Naive thymus-derived CD4-positive, alpha-beta T cell (primary cell): ENCODE data around the gene SELENOW. TPM values are rescaled to one million over a fixed set of nuclear protein-coding genes. Genes with fewer than 3 reads are reported as not detected.
"Not testable (repeated sequence)": the region's sequence is repeated elsewhere in the genome, so short reads cannot be mapped to it uniquely, and the experiment has no call there.

Source experiments
- ATAC-seq: fragments of 150-1000 bp; cut with Tn5 transposase; 2 replicates; pipeline ENCODE4 v1.10.0; 2021; ENCODE audit warnings: mild to moderate bottlenecking, moderate library complexity
- CTCF ChIA-PET: fragments of 350-600 bp; sonication (Branson Sonifier 250); formaldehyde crosslinking; loops from one replicate; lab custom pipeline; 2021; ENCODE audit warnings: antibody characterized with exemption; lab: Charles Lee
- POLR2A ChIA-PET: fragments of 350-600 bp; sonication (Branson Sonifier 250); formaldehyde crosslinking; loops from one replicate; lab custom pipeline; 2021; ENCODE audit warnings: antibody characterized with exemption, inconsistent platforms; lab: Charles Lee
- DNase-seq, 9 donors: peaks; one replicate each; pipeline versions ENCODE4 v3.0.0 to v3.0.0-alpha.2; 2020 to 2022; ENCODE audit warnings: mixed read lengths in 1 of 9
- H3K27ac ChIP-seq: one replicate; pipeline ENCODE4 v1.7.0; 2013; ENCODE audit warnings: mild to moderate bottlenecking, low read depth, low read length, moderate library complexity
- H3K27me3 ChIP-seq, 2 donors: one replicate each; pipeline ENCODE4 v1.7.0; 2013; ENCODE audit warnings: low read length in 2 of 2, mild to moderate bottlenecking in 2 of 2, moderate library complexity in 2 of 2; ENCODE audit not compliant: control insufficient read depth in 2 of 2, insufficient read depth in 2 of 2
- H3K36me3 ChIP-seq, 3 experiments: 1 replicate in 2 of 3; 2 replicates in 1 of 3; pipeline ENCODE4 v1.7.0; 2013; ENCODE audit warnings: low read length in 3 of 3, mild to moderate bottlenecking in 3 of 3, moderate library complexity in 1 of 3; ENCODE audit not compliant: insufficient read depth in 3 of 3, control insufficient read depth in 2 of 3
- H3K4me1 ChIP-seq, 2 donors: one replicate each; pipeline ENCODE4 v1.7.0; 2013; ENCODE audit warnings: low read length in 2 of 2, mild to moderate bottlenecking in 2 of 2, moderate library complexity in 1 of 2; ENCODE audit not compliant: control insufficient read depth in 2 of 2, insufficient read depth in 2 of 2
- H3K4me3 ChIP-seq: 2 replicates; pipeline ENCODE4 v1.7.0; 2013; ENCODE audit warnings: mild to moderate bottlenecking, low read length
- H3K9me3 ChIP-seq, 3 experiments: 1 replicate in 2 of 3; 2 replicates in 1 of 3; pipeline ENCODE4 v1.7.0; 2013; ENCODE audit warnings: low read length in 3 of 3; ENCODE audit not compliant: control insufficient read depth in 2 of 3
- H3K27ac Mint-ChIP-seq, 9 donors: one replicate each; pipeline ENCODE4 v1.8.0; 2020 to 2022; ENCODE audit warnings: mixed read lengths in 9 of 9, mild to moderate bottlenecking in 8 of 9, moderate library complexity in 5 of 9, inconsistent platforms in 2 of 9
- H3K27me3 Mint-ChIP-seq, 5 donors: one replicate each; pipeline ENCODE4 v1.8.0; 2021 to 2022; ENCODE audit warnings: mixed read lengths in 5 of 5, mild to moderate bottlenecking in 1 of 5
- H3K36me3 Mint-ChIP-seq, 5 donors: one replicate each; pipeline ENCODE4 v1.8.0; 2020 to 2022; ENCODE audit warnings: mixed read lengths in 5 of 5, mild to moderate bottlenecking in 3 of 5, inconsistent platforms in 1 of 5
- H3K4me1 Mint-ChIP-seq, 7 donors: one replicate each; pipeline ENCODE4 v1.8.0; 2020 to 2022; ENCODE audit warnings: mixed read lengths in 7 of 7, mild to moderate bottlenecking in 3 of 7, inconsistent platforms in 1 of 7
- H3K4me3 Mint-ChIP-seq, 10 donors: one replicate each; pipeline ENCODE4 v1.8.0; 2020 to 2022; ENCODE audit warnings: mild to moderate bottlenecking in 10 of 10, mixed read lengths in 10 of 10, moderate library complexity in 6 of 10, inconsistent platforms in 2 of 10
- H3K9me3 Mint-ChIP-seq, 11 donors: one replicate each; pipeline ENCODE4 v1.8.0; 2020 to 2022; ENCODE audit warnings: mixed read lengths in 11 of 11, mild to moderate bottlenecking in 4 of 11, inconsistent platforms in 1 of 11, moderate library complexity in 1 of 11
- intact Hi-C, 2 donors: fragments of 100-400 bp; cut with micrococcal nuclease; formaldehyde crosslinking; loops; one replicate each; pipeline ENCODE4 v1.15.1; 2023
- polyA plus RNA-seq, 2 donors: library from polyadenylated mRNA; unstranded; fragments of 300-500 nt; fragmentation: Illumina TruSeq; gene quantifications; one replicate each; pipeline ENCODE4 v1.2.3, GENCODE V29; 2021
- total RNA-seq, 6 experiments: library from RNA in 5 of 6; stranded (reverse) in 5 of 6; gene quantifications; 1 replicate in 5 of 6; 2 replicates in 1 of 6; pipeline ENCODE4 v1.2.3 and lab custom pipeline; 2021 to 2026

SELENOW gene
- total and polyA plus RNA-seq, 7 experiments from 2014 or later = 67.5 to 400 (median 111) TPM

DNA sequence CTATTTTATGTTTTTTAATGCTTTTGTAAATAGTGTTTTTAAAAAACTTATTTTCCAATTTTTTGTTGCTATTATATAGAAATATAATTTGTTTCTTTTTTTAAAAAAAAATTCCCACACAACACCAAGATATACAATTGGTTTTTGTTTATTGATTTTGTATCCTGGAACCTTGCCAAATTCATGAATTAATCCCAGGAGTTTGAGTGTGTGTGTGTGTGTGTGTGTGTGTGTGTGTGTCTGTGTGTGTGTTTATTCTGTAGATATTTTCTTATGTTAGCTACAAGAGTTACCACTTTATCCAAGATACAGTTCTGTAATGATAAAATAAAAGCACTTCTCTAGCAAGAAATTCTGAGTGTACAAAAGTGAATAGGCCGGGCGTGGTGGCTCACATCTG, 18.3 kb downstream of the SELENOW start:
- H3K9me3 ChIP-seq = no peaks in the 10 kb centered on the region

DNA sequence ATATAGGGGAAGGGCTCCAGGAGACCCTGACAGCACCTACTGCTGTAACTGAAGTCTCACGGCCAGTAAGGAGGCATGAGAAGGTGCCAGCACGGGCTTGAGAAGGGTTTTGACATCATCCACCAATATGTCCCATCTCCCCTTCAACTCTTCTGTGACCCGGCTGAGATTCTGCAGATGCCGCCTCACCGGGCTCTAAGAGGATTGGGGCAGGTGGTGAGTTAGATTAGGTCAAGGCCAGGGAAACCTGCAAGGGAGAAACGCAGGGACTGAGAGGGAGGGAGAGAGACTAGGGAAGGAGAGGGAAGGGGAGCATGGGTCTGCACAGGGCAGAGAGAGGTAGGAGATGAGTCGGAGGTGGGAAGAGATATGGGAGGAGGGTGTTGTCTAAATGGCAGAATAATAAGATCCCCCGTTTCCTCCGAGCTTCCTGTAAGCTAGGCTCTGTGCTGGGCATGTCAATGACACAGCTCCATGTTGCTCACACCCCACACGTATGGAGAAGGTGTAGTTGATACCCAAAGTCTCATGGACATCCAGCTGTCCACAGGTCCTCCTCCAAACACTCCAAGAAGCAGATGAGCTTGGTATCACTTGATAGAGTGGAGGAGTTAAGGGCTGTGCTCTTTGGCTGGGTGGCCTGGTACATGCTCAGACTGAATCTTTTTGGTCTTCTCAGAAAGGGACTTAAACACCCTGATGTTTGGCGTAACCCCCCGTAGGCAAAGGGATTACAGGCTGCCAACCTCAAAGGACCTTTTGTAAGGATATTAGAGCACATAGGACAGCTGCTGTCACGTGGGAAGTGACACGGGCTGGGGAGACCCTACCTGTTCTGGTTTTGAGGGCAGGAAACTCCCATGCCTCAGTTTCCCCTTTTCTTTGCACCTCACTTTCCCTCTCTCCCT, 19.7 kb downstream of the SELENOW start:
- H3K4me1 Mint-ChIP-seq = no peaks in the 10 kb centered on the region
- DNase-seq (no peak), ATAC-seq (no peak)
- peaks cover 0 to 12% (median 4%) of the 10 kb centered on the region in 5 donors for H3K36me3 Mint-ChIP-seq
- intact Hi-C loops = no loop called here
- H3K9me3 Mint-ChIP-seq = peaks cover 0 to 6% (median 0%) of the 10 kb centered on the region in 11 donors
- ChIA-PET POLR2A (no interaction called here), CTCF (interaction anchor here (0.6 kb wide), 1 partner anchor 575 kb away, joined by 3 read pairs; no protein-coding TSS in a partner anchor)
- Histone ChIP-seq H3K27ac (no peak overlapping the region), H3K9me3 (no peaks in the 10 kb centered on the region), H3K4me1 (no peaks in the 10 kb centered on the region), H3K36me3 (no peaks in the 10 kb centered on the region), H3K27me3 (no peaks in the 10 kb centered on the region), H3K4me3 (no peak overlapping the region)
- H3K4me3 Mint-ChIP-seq = no peak overlapping the region
- H3K27ac Mint-ChIP-seq = no peak overlapping the region
- peaks cover 0 to 10% (median 4%) of the 10 kb centered on the region in 5 donors for H3K27me3 Mint-ChIP-seq

More for the DNA sequence above, 18.3 kb downstream of the SELENOW start:
- H3K4me3 ChIP-seq = no peak overlapping the region
- ChIA-PET POLR2A (no interaction called here), CTCF (interaction anchor here (0.6 kb wide), 1 partner anchor 350 kb away, joined by 4 read pairs; no protein-coding TSS in a partner anchor)
- intact Hi-C loops = no loop called here
- Mint-ChIP-seq H3K36me3 (peaks cover 0 to 12% (median 4%) of the 10 kb centered on the region in 5 donors), H3K4me1 (no peaks in the 10 kb centered on the region), H3K4me3 (no peak overlapping the region), H3K9me3 (peaks cover 0 to 8% (median 0%) of the 10 kb centered on the region in 11 donors), H3K27me3 (peaks cover 0 to 10% (median 4%) of the 10 kb centered on the region in 5 donors), H3K27ac (no peak overlapping the region)
- no peaks in the 10 kb centered on the region for H3K4me1 ChIP-seq
- no peaks in the 10 kb centered on the region for H3K36me3 ChIP-seq
- H3K27me3 ChIP-seq = no peaks in the 10 kb centered on the region
- ATAC-seq = no peak
- H3K27ac ChIP-seq = no peak overlapping the region
- no peak for DNase-seq

DNA sequence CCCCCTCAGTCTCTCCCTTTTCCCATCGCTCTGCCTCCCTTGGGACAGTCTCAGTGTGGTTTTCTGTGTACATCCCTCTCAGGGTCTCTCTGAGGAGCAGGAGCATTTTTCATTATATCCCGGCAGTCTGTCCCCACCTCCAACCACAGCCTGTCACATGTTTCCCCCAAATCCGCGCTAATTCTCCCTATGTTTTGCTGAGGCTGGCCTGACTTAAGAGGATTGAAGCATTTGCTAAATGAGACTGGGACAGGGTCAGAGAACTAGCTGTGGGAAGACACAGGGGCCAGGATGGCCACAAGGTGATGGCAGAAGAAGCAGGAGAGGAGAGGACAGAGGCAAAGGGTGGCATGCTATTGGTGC, 20.4 kb downstream of the SELENOW start:
- Mint-ChIP-seq H3K4me3 (no peak overlapping the region), H3K27ac (no peak overlapping the region), H3K9me3 (peaks cover 0 to 6% (median 0%) of the 10 kb centered on the region in 11 donors), H3K4me1 (no peaks in the 10 kb centered on the region), H3K27me3 (peaks cover 0 to 10% (median 4%) of the 10 kb centered on the region in 5 donors), H3K36me3 (peaks cover 0 to 12% (median 4%) of the 10 kb centered on the region in 5 donors)
- Histone ChIP-seq H3K4me3 (no peak overlapping the region), H3K36me3 (no peaks in the 10 kb centered on the region), H3K9me3 (no peaks in the 10 kb centered on the region), H3K27me3 (no peaks in the 10 kb centered on the region), H3K4me1 (no peaks in the 10 kb centered on the region), H3K27ac (no peak overlapping the region)
- DNase-seq (no peak), ATAC-seq (no peak)
- intact Hi-C loops = no loop called here
- ChIA-PET POLR2A (no interaction called here), CTCF (interaction anchor here (0.6 kb wide), 1 partner anchor 576 kb away, joined by 3 read pairs; no protein-coding TSS in a partner anchor)

- Mint-ChIP-seq H3K27ac (no peak overlapping the region), H3K27me3 (peaks cover 0 to 10% (median 4%) of the 10 kb centered on the region in 5 donors), H3K9me3 (peaks cover 0 to 6% (median 0%) of the 10 kb centered on the region in 11 donors), H3K4me3 (no peak overlapping the region), H3K36me3 (peaks cover 0 to 8% (median 4%) of the 10 kb centered on the region in 5 donors), H3K4me1 (no peaks in the 10 kb centered on the region)
- H3K4me1 ChIP-seq = no peaks in the 10 kb centered on the region
- no peaks in the 10 kb centered on the region for H3K9me3 ChIP-seq
- ChIA-PET POLR2A (no interaction called here), CTCF (no interaction called here)
- H3K36me3 ChIP-seq = no peaks in the 10 kb centered on the region
- no peaks in the 10 kb centered on the region for H3K27me3 ChIP-seq
- ATAC-seq (no peak), DNase-seq (no peak)
- H3K4me3 ChIP-seq = no peak overlapping the region
- H3K27ac ChIP-seq = no peak overlapping the region
- intact Hi-C loops = no loop called here
Observed at GRCh38 chr19:47801270-47801669, 22.8 kb downstream of the SELENOW start.

GRCh38 chr19:47802521-47803043, 24.1 kb downstream of the SELENOW start:
- Histone ChIP-seq H3K27ac (no peak overlapping the region), H3K36me3 (no peaks in the 10 kb centered on the region), H3K9me3 (no peaks in the 10 kb centered on the region), H3K4me1 (no peaks in the 10 kb centered on the region), H3K27me3 (no peaks in the 10 kb centered on the region), H3K4me3 (no peak overlapping the region)
- peaks cover 0 to 6% (median 0%) of the 10 kb centered on the region in 11 donors for H3K9me3 Mint-ChIP-seq
- H3K4me3 Mint-ChIP-seq = no peak overlapping the region
- ATAC-seq (no peak), DNase-seq (no peak)
- intact Hi-C loops = no loop called here
- H3K27ac Mint-ChIP-seq = no peak overlapping the region
- peaks cover 0 to 10% (median 4%) of the 10 kb centered on the region in 5 donors for H3K27me3 Mint-ChIP-seq
- no peaks in the 10 kb centered on the region for H3K4me1 Mint-ChIP-seq
- POLR2A ChIA-PET = no interaction called here
- H3K36me3 Mint-ChIP-seq = peaks cover 0 to 8% (median 4%) of the 10 kb centered on the region in 5 donors
- CTCF ChIA-PET = no interaction called here

DNA sequence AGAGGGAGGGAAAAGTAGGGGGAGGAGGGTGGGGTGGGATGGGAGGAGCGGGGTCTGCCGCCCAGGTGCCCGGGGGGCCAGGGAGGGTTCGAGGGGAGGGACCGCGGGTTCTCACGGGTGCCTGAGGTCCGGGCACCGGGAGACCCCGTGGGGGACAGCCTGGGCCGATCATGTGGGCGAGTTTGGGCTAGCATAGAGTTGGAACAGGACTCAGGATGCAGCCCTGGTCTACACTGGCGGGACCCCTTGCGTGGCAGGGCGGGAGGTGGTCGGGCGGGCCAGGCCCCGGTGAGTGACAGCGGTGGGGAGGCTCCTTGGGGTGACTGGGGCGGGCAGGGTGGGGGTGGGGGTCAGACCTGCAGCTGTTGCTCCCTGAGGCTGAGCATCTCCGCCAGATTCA, 24.6 kb downstream of the SELENOW start:
- ATAC-seq, H3K27ac ChIP-seq, POLR2A ChIA-PET, H3K4me1 Mint-ChIP-seq, H3K4me1 ChIP-seq, H3K9me3 Mint-ChIP-seq, H3K27ac Mint-ChIP-seq, intact Hi-C loops, H3K4me3 ChIP-seq, H3K27me3 Mint-ChIP-seq, CTCF ChIA-PET, H3K36me3 Mint-ChIP-seq, DNase-seq, H3K4me3 Mint-ChIP-seq, H3K36me3 ChIP-seq, H3K9me3 ChIP-seq, H3K27me3 ChIP-seq: not testable (repeated sequence)
